Activated CD4-positive, CD25-positive, alpha-beta regulatory T cell treated with anti-CD3 and anti-CD28 coated beads, Interleukin-2, amount 50 U/mL, for 24 hours (primary cell): ENCODE data around the gene SLC45A2.
"Not testable (repeated sequence)": the region's sequence is repeated elsewhere in the genome, so short reads cannot be mapped to it uniquely, and the experiment has no call there.

Experiments
- ATAC-seq, 2 donors: fragments of 150-1000 bp; cut with Tn5 transposase; one replicate each; pipeline ENCODE4 v1.10.0; 2021; ENCODE audit warnings: mild to moderate bottlenecking in 1 of 2, moderate library complexity in 1 of 2

The SLC45A2 gene

GRCh38 chr5:33984671-33985124 lies at the start of gene SLC45A2:
Gene SLC45A2, minus strand, starts transcription at chr5:33984693. Its CDS starts 110 bp downstream, at chr5:33984583.
- ATAC-seq, result no peak

- ATAC-seq, result no peak
Observed at GRCh38 chr5:34031966-34032365, 47.5 kb upstream of the SLC45A2 start.

GRCh38 chr5:34031117-34031516 lies 46.6 kb upstream of the SLC45A2 start:
- no peak for ATAC-seq

- not testable (repeated sequence) for ATAC-seq
Observed at GRCh38 chr5:34030585-34030984, 46.1 kb upstream of the SLC45A2 start.

- no peak for ATAC-seq
Observed at GRCh38 chr5:34030048-34030447, 45.6 kb upstream of the SLC45A2 start.

GRCh38 chr5:34028349-34028748 lies 43.9 kb upstream of the SLC45A2 start:
- ATAC-seq, result no peak

GRCh38 chr5:34026089-34026761 lies 41.7 kb upstream of the SLC45A2 start:
- no peak for ATAC-seq

GRCh38 chr5:34022121-34022705 lies 37.7 kb upstream of the SLC45A2 start:
- ATAC-seq, result peak; percentile 58 to 64

- no peak for ATAC-seq
Observed at GRCh38 chr5:34021334-34021733, 36.8 kb upstream of the SLC45A2 start.

- no peak for ATAC-seq
Observed at GRCh38 chr5:34020726-34021125, 36.2 kb upstream of the SLC45A2 start.

- no peak for ATAC-seq
Observed at GRCh38 chr5:34017254-34017653, 32.8 kb upstream of the SLC45A2 start.

- ATAC-seq, result no peak
Observed at GRCh38 chr5:34016750-34017149, 32.3 kb upstream of the SLC45A2 start.

- no peak for ATAC-seq
Observed at GRCh38 chr5:34016222-34016621, 31.7 kb upstream of the SLC45A2 start.

- ATAC-seq, result peak; percentile 9 to 33
Observed at GRCh38 chr5:34015120-34015822, 30.8 kb upstream of the SLC45A2 start.

- no peak for ATAC-seq
Observed at GRCh38 chr5:34014626-34015025, 30.1 kb upstream of the SLC45A2 start.

GRCh38 chr5:34013547-34013946 lies 29.1 kb upstream of the SLC45A2 start:
- ATAC-seq, result no peak

GRCh38 chr5:34012791-34013190 lies 28.3 kb upstream of the SLC45A2 start:
- ATAC-seq, result no peak

GRCh38 chr5:34011536-34011935 lies 27.0 kb upstream of the SLC45A2 start:
- no peak for ATAC-seq

GRCh38 chr5:34010146-34010545 lies 25.7 kb upstream of the SLC45A2 start:
- ATAC-seq, result not testable (repeated sequence)

- ATAC-seq, result no peak
Observed at GRCh38 chr5:34009610-34010009, 25.1 kb upstream of the SLC45A2 start.

GRCh38 chr5:34008802-34009201 lies 24.3 kb upstream of the SLC45A2 start:
- ATAC-seq, result no peak

- peak; percentile 84 to 90 for ATAC-seq
Observed at GRCh38 chr5:34007621-34008600, 23.4 kb upstream of the SLC45A2 start, which contains the start of gene AMACR. Gene AMACR, minus strand, starts transcription at chr5:34008050. Its CDS starts 31 bp downstream, at chr5:34008019.
